ENCODE data around the gene NIPSNAP3A. TPM values are rescaled to one million over a fixed set of nuclear protein-coding genes. Genes with fewer than 3 reads are reported as not detected.

The NIPSNAP3A gene
- total RNA-seq, 1 donor from 2014 or later: 19.5 TPM

- DNase-seq (ENCODE audit: low spot score): no peak
These were observed 27.5 kb downstream of the NIPSNAP3A start for GRCh38 chr9:104774831-104775573.

- no peak for DNase-seq (ENCODE audit: low spot score)
These were observed 28.1 kb downstream of the NIPSNAP3A start for GRCh38 chr9:104775574-104775936.

DNA sequence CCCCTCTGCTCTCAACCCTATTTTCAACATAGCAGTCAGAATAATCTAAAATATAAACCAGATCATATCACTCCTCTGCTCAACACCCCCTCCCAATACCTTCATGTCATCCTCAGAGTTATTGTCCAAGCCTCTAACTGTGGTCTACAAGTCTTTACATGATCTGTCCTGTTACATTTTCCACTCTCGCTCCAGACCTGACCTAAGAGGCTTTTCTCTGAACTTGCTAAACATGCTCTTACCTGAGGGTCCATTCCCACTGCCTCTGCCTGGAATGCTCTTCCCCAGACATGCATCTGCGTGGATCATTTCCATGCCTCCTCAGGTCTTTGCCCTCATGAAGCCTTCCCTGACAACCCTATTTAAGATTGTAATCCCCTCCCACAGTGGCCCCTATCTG lies 28.5 kb downstream of the NIPSNAP3A start:
- DNase-seq (ENCODE audit: low spot score): no peak

DNA sequence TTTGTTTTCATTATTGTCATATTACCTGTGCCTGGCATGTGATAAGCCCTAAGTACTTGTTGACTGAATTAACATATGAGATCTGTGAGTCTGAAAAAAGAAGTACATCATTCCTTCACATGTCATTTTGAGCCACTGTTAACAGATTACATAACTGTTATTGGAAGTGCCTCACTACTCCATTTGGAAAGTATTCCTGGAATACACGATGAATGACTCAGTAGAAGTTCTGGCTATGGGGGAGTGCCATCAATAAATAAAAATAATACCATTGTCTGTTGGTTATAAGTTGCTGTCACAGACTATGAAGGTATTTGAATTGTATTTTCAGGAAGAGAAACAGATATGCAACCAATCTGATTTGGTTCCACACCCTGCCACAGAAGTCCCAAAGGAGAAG lies 29.3 kb downstream of the NIPSNAP3A start:
- DNase-seq (ENCODE audit: low spot score): no peak

GRCh38 chr9:104778802-104779201 lies 31.3 kb downstream of the NIPSNAP3A start:
- no peak for DNase-seq (ENCODE audit: low spot score)

DNA sequence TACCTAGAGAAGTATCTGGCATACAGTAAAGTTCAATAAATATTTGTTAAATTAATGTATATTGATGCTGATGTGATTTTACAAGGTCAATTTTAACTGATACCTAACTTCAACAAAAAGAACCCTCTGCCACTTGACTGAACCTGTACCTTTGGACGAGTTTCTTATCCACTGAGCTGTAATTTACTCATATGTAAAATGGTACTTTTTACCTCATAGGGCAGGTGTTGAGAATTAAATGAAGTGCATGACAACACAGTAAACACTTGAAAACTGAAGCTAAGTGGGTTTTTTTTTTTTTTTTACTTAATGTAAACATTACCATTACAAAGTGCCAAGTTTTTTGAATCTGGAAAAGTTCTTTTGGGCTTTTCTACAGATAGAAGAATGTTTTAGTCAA lies 31.9 kb downstream of the NIPSNAP3A start:
- no peak for DNase-seq (ENCODE audit: low spot score)

GRCh38 chr9:104779946-104780535 lies 32.6 kb downstream of the NIPSNAP3A start:
- no peak for DNase-seq (ENCODE audit: low spot score)

GRCh38 chr9:104780796-104781395 lies 33.4 kb downstream of the NIPSNAP3A start:
- DNase-seq (ENCODE audit: low spot score): no peak

DNA sequence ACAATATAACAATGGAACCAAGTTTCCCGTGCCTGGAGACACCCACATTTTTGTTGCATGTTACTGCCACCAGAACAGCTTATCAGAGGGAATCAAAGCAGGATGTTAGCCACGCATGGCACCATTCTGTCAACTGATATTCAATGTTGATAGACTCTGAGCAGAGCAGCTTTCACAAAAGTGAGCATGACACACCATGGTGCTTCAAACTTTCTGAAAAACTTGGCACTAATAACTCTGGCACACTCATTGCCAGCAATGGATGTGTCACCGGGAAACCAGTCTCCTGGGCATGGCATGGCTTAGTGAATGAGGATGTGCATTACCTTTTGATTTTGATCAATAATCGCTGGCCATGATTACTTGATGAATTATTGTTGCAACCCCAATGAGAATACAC lies 36.1 kb downstream of the NIPSNAP3A start:
- DNase-seq (ENCODE audit: low spot score): no peak

- DNase-seq (ENCODE audit: low spot score): no peak
These were observed 36.6 kb downstream of the NIPSNAP3A start for GRCh38 chr9:104784098-104784497.

- no peak for DNase-seq (ENCODE audit: low spot score)
These were observed 38.8 kb downstream of the NIPSNAP3A start for GRCh38 chr9:104786293-104786692.

- no peak for DNase-seq (ENCODE audit: low spot score)
These were observed 40.0 kb downstream of the NIPSNAP3A start for GRCh38 chr9:104787306-104788015.

- no peak for DNase-seq (ENCODE audit: low spot score)
These were observed 40.8 kb downstream of the NIPSNAP3A start for GRCh38 chr9:104788251-104788650.

DNA sequence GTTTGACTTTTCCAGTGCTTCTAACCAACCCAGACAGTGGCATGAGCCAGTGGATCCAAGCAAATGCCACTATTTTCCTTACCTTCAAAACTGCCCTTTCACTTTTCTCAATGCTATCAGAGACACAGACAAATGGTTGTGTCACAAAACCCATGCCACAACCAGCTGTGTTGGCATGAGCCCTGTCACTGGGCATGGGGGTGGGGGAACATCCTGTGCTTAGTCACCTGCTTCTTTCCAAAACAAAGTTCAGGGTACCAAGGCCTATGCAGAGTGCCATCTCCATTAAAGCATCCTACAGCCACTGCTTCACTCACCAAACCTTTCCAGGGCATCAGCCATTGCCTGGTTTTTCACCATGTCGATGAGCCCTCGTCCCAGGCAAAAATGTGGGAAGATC lies 46.6 kb downstream of the NIPSNAP3A start:
- DNase-seq (ENCODE audit: low spot score): no peak

GRCh38 chr9:104795082-104795481 lies 47.6 kb downstream of the NIPSNAP3A start:
- no peak for DNase-seq (ENCODE audit: low spot score)

- no peak for DNase-seq (ENCODE audit: low spot score)
These were observed 48.4 kb downstream of the NIPSNAP3A start for GRCh38 chr9:104795857-104796256.

DNA sequence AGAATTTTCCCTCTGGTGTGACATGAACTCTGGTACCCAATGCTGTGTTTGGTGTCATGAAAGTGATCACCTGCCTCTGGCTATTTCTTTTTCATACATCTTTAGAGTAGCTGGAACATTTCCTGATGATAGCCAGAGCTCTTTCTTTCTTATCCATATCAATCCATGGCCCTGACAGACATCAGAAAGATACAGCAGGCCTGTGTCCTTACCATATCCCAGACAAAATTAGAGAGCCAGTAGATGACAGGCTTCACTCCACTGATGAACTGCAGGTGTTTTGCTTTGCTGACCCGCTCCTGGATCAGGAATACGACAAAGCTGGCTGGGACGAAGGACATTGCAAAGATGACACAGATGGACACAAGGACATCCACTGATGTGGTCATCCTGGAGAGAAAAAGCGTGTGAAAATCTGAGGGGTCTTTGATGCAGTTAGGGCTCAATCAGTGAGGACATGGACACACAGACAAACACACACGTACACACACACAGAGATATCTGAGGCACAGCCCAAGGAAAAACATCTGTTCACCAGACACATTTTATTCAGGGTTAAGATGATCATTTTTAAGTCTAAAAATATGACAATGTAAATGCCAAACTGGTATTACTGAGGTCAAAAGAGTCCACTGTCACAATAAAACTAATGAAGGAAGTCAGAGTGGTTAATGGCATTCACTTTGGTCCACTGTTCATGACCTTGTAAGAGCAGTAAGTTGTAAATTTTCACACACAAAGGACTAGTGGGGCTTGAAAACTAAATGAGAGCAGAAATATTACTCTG lies 50.9 kb downstream of the NIPSNAP3A start:
- DNase-seq (ENCODE audit: low spot score): no peak

DNA sequence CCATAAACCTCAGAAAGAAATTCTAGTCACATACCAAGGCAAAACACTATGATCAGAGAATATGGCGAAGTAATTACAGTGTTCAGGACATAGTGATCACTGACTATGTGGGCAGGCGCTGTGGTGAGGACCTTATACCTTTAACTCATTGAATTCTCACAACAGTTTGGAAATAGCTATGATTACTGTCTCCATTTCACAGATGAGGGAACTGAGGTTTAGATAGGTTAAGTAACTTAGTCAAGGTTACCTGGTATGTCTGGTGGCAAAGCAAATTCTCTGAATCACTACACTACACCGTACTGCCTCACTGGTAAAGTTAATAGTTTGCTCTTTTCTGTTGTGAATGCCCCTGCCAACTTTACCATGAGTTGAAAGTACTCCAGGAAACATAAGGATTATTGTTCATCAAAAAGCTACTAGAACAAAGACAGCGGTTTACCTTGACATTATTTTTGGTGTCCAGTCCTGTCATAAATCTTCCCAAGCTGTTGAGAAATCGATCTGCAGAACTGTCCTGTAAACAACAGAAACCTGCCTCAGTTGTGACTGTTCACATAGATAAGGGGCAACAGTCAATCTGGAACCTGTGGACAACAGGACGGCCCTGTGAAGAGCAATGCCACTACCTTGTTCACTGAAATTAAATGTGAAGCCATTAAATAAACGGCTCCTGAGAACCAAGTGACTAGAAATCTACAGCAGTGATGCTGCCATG lies 52.7 kb downstream of the NIPSNAP3A start:
- DNase-seq (ENCODE audit: low spot score): no peak

GRCh38 chr9:104802110-104802509 lies 54.6 kb downstream of the NIPSNAP3A start:
- DNase-seq (ENCODE audit: low spot score): no peak

DNA sequence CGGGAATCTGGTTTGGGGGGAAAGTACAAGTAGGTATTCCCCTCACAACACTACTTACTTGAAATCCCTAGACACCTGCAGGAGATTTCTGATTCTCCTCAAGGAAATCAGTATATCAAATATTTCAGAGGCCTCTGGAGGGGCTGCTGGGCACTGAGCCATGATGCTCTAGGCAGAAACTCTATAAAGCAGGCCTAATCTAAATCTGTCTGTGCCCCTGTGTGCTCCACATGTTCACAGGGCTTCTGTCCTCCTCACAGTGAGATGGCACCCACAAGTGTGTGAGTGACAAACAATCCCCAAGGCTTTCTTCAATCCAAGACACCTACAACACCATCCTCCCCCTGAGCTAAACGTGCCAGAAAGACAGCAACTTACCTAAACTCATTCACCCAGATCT lies 55.4 kb downstream of the NIPSNAP3A start:
- no peak for DNase-seq (ENCODE audit: low spot score)

GRCh38 chr9:104805441-104805840 lies 58.0 kb downstream of the NIPSNAP3A start:
- no peak for DNase-seq (ENCODE audit: low spot score)

All from mucosa of gallbladder (tissue), 1 donor.